BLaER1 treated with 17β-estradiol and CSF1 and Interleukin-3, amounts not matched to agents 10 nM and 100 nM (cell line): ENCODE data around the gene TMEM161B.
"Not testable (repeated sequence)": the region's sequence is repeated elsewhere in the genome, so short reads cannot be mapped to it uniquely, and the experiment has no call there.

Experiments
- H3K27ac ChIP-seq, 11 experiments: shearing (Covaris generic); formaldehyde crosslinking; 2 replicates each; pipeline ENCODE4 v1.8.1; 2022
- H3K27me3 ChIP-seq, 11 experiments: shearing (Covaris generic); formaldehyde crosslinking; 2 replicates each; pipeline ENCODE4 v1.8.1; 2022
- H3K36me3 ChIP-seq, 11 experiments: shearing (Covaris generic); formaldehyde crosslinking; 2 replicates each; pipeline ENCODE4 v1.8.1; 2022
- H3K4me1 ChIP-seq, 10 experiments: shearing (Covaris generic); formaldehyde crosslinking; 2 replicates each; pipeline ENCODE4 v1.8.1; 2022
- H3K4me2 ChIP-seq, 11 experiments: shearing (Covaris generic); formaldehyde crosslinking; 2 replicates each; pipeline ENCODE4 v1.8.1; 2022
- H3K4me3 ChIP-seq, 10 experiments: shearing (Covaris generic); formaldehyde crosslinking; 2 replicates each; pipeline ENCODE4 v1.8.1; 2022
- H3K9ac ChIP-seq, 11 experiments: shearing (Covaris generic); formaldehyde crosslinking; 2 replicates each; pipeline ENCODE4 v1.8.1; 2022
- H3K9me3 ChIP-seq, 11 experiments: shearing (Covaris generic); formaldehyde crosslinking; replicated peaks in 1 of 11; 2 replicates each; pipeline ENCODE4 v1.8.1; 2022
- H4K20me1 ChIP-seq, 11 experiments: shearing (Covaris generic); formaldehyde crosslinking; 2 replicates each; pipeline ENCODE4 v1.8.1; 2022
- Cebpa-rat ChIP-seq, 11 experiments: shearing (Covaris generic); IDR thresholded peaks; 2 replicates each; pipeline ENCODE4 v1.8.1; 2022

TMEM161B gene

GRCh38 chr5:88244686-88245085 lies 24.0 kb downstream of the TMEM161B start:
- Histone ChIP-seq H3K27me3 (no peaks in the 10 kb centered on the region), H4K20me1 (peaks cover 13 to 81% (median 40%) of the 10 kb centered on the region in 11 experiments; a peak in 15 of 22 replicates), H3K9ac (no peak overlapping the region), H3K4me2 (no peak overlapping the region), H3K4me3 (no peak overlapping the region), H3K36me3 (peaks cover 6 to 29% (median 15%) of the 10 kb centered on the region in 11 experiments; a peak in 16 of 22 replicates), H3K4me1 (no peaks in the 10 kb centered on the region), H3K9me3 (peaks cover 0 to 2% (median 0%) of the 10 kb centered on the region in 11 experiments; a peak in 4 of 22 replicates), H3K27ac (no peak overlapping the region)
- TF ChIP-seq Cebpa-rat (IDR thresholded peaks at IDR 0.05), result no peak

DNA sequence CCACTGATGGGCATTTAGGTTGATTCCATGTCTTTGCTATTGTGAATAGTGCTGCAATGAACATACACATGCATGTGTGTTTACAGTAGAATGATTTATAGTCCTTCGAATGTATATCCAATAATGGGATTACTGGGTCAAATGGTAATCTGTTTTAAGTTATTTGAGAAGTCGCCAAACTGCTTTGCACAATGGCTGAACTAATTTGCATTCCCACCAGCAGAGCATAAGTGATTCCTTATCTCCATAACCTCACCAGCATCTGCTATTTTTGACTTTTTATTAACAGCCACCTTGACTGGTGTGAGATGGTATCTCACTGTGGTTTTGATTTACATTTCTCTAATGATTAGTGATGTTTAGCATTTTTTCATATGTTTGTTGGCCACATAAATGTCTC lies 25.2 kb downstream of the TMEM161B start:
- Histone ChIP-seq H4K20me1 (peaks cover 4 to 75% (median 34%) of the 10 kb centered on the region in 11 experiments; a peak in 14 of 22 replicates), H3K36me3 (peaks cover 4 to 32% (median 16%) of the 10 kb centered on the region in 11 experiments; a peak in 13 of 22 replicates)
- H3K27me3 ChIP-seq, H3K9ac ChIP-seq, H3K27ac ChIP-seq, H3K4me3 ChIP-seq, H3K9me3 ChIP-seq, H3K4me2 ChIP-seq, H3K4me1 ChIP-seq: not testable (repeated sequence)

- no peaks in the 10 kb centered on the region for H3K4me1 ChIP-seq
- no peak overlapping the region for H3K4me3 ChIP-seq
- no peak overlapping the region for H3K27ac ChIP-seq
- no peaks in the 10 kb centered on the region for H3K9me3 ChIP-seq
- H3K4me2 ChIP-seq, result no peak overlapping the region
- no peak overlapping the region for H3K9ac ChIP-seq
- H3K36me3 ChIP-seq, result peaks cover 6 to 64% (median 38%) of the 10 kb centered on the region in 11 experiments; a peak in 20 of 22 replicates
- H3K27me3 ChIP-seq, result no peaks in the 10 kb centered on the region
- no peak for TF ChIP-seq Cebpa-rat (IDR thresholded peaks at IDR 0.05)
- peaks cover 0 to 35% (median 14%) of the 10 kb centered on the region in 11 experiments; a peak in 11 of 22 replicates for H4K20me1 ChIP-seq
Measured at GRCh38 chr5:88238732-88239131, 29.9 kb downstream of the TMEM161B start.

DNA sequence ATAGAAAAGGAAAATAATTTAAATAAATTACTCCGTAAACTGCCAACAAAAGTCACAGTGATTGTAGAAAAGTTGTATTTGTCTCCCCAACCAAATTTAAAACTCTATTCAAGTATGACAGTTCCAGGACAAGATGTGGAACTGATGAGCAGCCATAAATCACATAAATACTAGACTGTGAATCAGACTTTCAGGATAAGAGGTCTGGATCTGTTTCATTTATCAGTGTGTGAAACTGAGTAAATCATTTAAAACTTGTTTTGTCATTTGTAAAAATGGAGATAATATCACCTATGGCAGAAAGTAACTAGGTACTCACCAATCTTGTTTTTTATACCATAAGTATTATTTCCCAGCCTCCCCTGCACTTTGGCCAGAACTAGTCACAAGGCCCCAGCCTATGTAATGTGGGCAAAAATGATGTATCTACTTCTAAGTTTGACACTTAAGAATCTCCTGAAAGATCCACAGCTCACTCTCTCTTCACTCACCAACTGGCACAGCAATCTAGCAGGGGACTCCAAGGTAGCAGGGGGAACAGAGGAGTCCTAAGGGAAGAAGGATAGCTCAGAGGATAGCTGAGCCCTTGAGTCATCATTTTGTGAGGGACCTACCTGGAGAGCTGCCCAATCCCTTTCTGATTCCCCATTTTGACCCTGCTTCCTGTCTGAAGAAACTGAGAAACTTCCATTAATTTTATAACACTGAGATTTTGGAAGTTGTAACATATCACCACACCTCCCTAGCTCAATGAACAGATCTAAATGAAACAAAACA lies 31.6 kb downstream of the TMEM161B start:
- H3K4me2 ChIP-seq, result no peak overlapping the region
- H3K27me3 ChIP-seq, result no peaks in the 10 kb centered on the region
- H3K9me3 ChIP-seq, result no peaks in the 10 kb centered on the region
- peaks cover 0 to 23% (median 11%) of the 10 kb centered on the region in 11 experiments; a peak in 11 of 22 replicates for H4K20me1 ChIP-seq
- TF ChIP-seq Cebpa-rat (IDR thresholded peaks at IDR 0.05), result no peak
- peaks cover 14 to 74% (median 42%) of the 10 kb centered on the region in 11 experiments; a peak in 21 of 22 replicates for H3K36me3 ChIP-seq
- H3K9ac ChIP-seq, result no peak overlapping the region
- H3K27ac ChIP-seq, result no peak overlapping the region
- no peak overlapping the region for H3K4me3 ChIP-seq
- no peaks in the 10 kb centered on the region for H3K4me1 ChIP-seq

DNA sequence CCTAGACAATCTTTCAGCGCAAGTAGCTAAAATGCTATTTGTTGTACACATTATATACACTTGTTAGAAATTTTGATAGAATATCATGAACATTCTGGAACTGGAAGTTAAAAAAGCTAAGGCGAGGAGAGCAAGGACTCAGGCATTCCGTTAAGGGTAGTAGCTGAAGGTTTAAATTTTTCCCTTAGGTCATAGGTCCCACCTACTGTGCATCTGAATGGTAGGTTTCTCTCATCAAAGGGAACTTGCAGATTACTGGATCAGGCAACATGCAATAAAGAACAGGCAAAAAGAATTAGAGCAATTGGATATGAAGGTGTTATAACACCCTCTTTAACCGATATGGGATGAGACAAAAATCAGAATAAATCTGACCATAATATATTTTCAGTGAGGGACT lies 32.8 kb downstream of the TMEM161B start:
- no peaks in the 10 kb centered on the region for H3K27me3 ChIP-seq
- no peak overlapping the region for H3K9ac ChIP-seq
- peaks cover 17 to 80% (median 52%) of the 10 kb centered on the region in 11 experiments; a peak in 21 of 22 replicates for H3K36me3 ChIP-seq
- H3K4me3 ChIP-seq, result no peak overlapping the region
- no peaks in the 10 kb centered on the region for H3K4me1 ChIP-seq
- H3K9me3 ChIP-seq, result no peaks in the 10 kb centered on the region
- H3K4me2 ChIP-seq, result no peak overlapping the region
- no peak for TF ChIP-seq Cebpa-rat (IDR thresholded peaks at IDR 0.05)
- H4K20me1 ChIP-seq, result peaks cover 0 to 11% (median 0%) of the 10 kb centered on the region in 11 experiments; a peak in 5 of 22 replicates
- no peak overlapping the region for H3K27ac ChIP-seq

GRCh38 chr5:88235346-88235745 lies 33.3 kb downstream of the TMEM161B start:
- H3K9me3 ChIP-seq, result no peaks in the 10 kb centered on the region
- no peaks in the 10 kb centered on the region for H3K4me1 ChIP-seq
- H3K4me3 ChIP-seq, result no peak overlapping the region
- H3K9ac ChIP-seq, result no peak overlapping the region
- H3K36me3 ChIP-seq, result peaks cover 17 to 78% (median 52%) of the 10 kb centered on the region in 11 experiments; a peak in 21 of 22 replicates
- no peaks in the 10 kb centered on the region for H3K27me3 ChIP-seq
- TF ChIP-seq Cebpa-rat (IDR thresholded peaks at IDR 0.05), result no peak
- H4K20me1 ChIP-seq, result peaks cover 0 to 7% (median 0%) of the 10 kb centered on the region in 11 experiments; a peak in 2 of 22 replicates
- H3K4me2 ChIP-seq, result no peak overlapping the region
- H3K27ac ChIP-seq, result no peak overlapping the region

- Histone ChIP-seq H3K4me3 (no peak overlapping the region), H3K27me3 (no peaks in the 10 kb centered on the region), H3K9me3 (no peaks in the 10 kb centered on the region), H3K4me1 (no peaks in the 10 kb centered on the region), H3K27ac (no peak overlapping the region), H3K4me2 (no peak overlapping the region), H3K36me3 (peaks cover 21 to 82% (median 48%) of the 10 kb centered on the region in 11 experiments; a peak in 21 of 22 replicates), H3K9ac (no peak overlapping the region), H4K20me1 (0 out of 22 replicates have a peak, but pooled peaks cover 0 to 5% (median 0%) of the 10 kb centered on the region in 11 experiments)
- no peak for TF ChIP-seq Cebpa-rat (IDR thresholded peaks at IDR 0.05)
Measured at GRCh38 chr5:88230546-88231066, 38.0 kb downstream of the TMEM161B start.

DNA sequence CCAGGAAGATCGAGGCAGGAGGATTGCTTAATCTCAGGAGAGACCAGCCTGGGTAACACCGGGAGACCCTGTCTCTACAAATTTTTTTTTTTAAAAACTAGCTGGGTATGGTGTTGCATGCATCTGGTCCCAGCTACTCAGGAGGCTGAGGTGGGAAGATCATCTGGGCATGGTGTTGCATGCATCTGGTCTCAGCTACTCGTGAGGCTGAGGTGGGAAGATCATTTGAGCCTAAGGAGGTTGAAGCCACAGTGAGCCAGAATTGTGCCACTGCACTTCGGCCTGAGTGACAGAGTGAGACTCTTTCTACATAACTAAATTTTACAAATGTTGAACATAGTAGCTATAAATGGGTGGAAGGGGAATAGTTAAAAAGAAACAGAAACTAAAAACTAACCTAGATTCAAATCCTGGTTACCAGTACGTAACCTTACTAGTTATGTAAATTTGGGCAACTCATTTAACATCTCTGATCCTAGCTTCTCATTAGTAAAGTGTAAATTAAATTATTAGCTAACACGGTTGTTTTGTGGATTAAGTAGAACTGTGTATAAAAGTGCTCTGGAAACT lies 41.7 kb downstream of the TMEM161B start:
- H3K4me3 ChIP-seq, result no peak overlapping the region
- H3K9ac ChIP-seq, result no peak overlapping the region
- no peaks in the 10 kb centered on the region for H3K9me3 ChIP-seq
- H3K4me2 ChIP-seq, result no peak overlapping the region
- peaks cover 0 to 5% (median 0%) of the 10 kb centered on the region in 11 experiments; a peak in 2 of 22 replicates for H4K20me1 ChIP-seq
- H3K4me1 ChIP-seq, result no peaks in the 10 kb centered on the region
- TF ChIP-seq Cebpa-rat (IDR thresholded peaks at IDR 0.05), result no peak
- H3K27me3 ChIP-seq, result no peaks in the 10 kb centered on the region
- no peak overlapping the region for H3K27ac ChIP-seq
- peaks cover 15 to 73% (median 47%) of the 10 kb centered on the region in 11 experiments; a peak in 19 of 22 replicates for H3K36me3 ChIP-seq

DNA sequence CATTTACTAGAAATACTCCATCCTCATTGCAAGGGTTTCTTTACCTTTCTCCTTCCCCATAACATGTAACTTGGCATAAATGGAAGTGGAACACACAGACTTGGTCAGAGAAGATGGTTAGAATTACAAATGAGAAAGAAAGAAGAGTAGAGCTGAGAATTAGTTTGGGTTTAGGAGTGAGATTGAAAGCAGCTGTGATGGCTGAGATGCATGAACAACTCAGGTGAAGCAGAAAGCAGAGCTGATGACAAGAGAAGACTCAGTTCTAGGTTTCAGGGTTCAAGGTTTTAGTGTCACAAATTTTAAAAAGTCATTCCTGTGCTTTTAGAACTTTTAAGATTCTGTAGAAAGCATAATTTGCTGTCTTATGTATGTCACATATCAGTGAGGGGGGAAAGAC lies 54.0 kb downstream of the TMEM161B start:
- no peak overlapping the region for H3K9ac ChIP-seq
- peaks cover 49 to 85% (median 67%) of the 10 kb centered on the region in 11 experiments for H3K36me3 ChIP-seq
- no peak overlapping the region for H3K27ac ChIP-seq
- no peaks in the 10 kb centered on the region for H3K9me3 ChIP-seq
- H4K20me1 ChIP-seq, result no peaks in the 10 kb centered on the region
- H3K4me1 ChIP-seq, result no peaks in the 10 kb centered on the region
- no peak for TF ChIP-seq Cebpa-rat (IDR thresholded peaks at IDR 0.05)
- no peak overlapping the region for H3K4me2 ChIP-seq
- H3K27me3 ChIP-seq, result no peaks in the 10 kb centered on the region
- H3K4me3 ChIP-seq, result no peak overlapping the region
